Right lung (tissue), 10 donors: ENCODE measurements around the gene SEPTIN12. TPM values are rescaled to one million over a fixed set of nuclear protein-coding genes. Genes with fewer than 3 reads are reported as not detected.

Experiments used
- DNase-seq, 2 donors: peaks; one replicate each; pipeline ENCODE4 v3.0.0-alpha.2; 2013
- long read RNA-seq, 8 donors: transcript quantifications; one replicate each; lab custom pipeline, GENCODE V29; 2026
- polyA plus RNA-seq, 5 donors: library from polyadenylated mRNA; unstranded; fragments of 120-200 nt; gene quantifications; one replicate each; pipeline versions ENCODE4 v1.2.1 to v1.2.3, GENCODE V29; 2013; ENCODE audit warnings: inconsistent platforms in 1 of 5, low replicate concordance in 1 of 5; ENCODE audit not compliant: insufficient read length in 5 of 5, insufficient read depth in 1 of 5

SEPTIN12 gene
- polyA plus RNA-seq: under 1 TPM in 2 of 5 donors, not detected in 3; 0.19 to 0.38 TPM
- long read RNA-seq, donor 1: 0 reads
- long read RNA-seq, donor 2: 0 reads
- long read RNA-seq, donor 3: 0 reads
- long read RNA-seq, donor 4: 0 reads
- long read RNA-seq, donor 5: 0 reads
- long read RNA-seq, donor 6: 0 reads
- long read RNA-seq, donor 7: 0 reads
- long read RNA-seq, donor 8: 0 reads

GRCh38 chr16:4787627-4788482, at the start of gene SEPTIN12:
Gene SEPTIN12, minus strand, starts transcription at chr16:4788345. Its CDS starts 700 bp downstream, at chr16:4787645.
- no peak for DNase-seq

GRCh38 chr16:4836727-4837126, 48.6 kb upstream of the SEPTIN12 start:
- no peak for DNase-seq

GRCh38 chr16:4833584-4833983, 45.4 kb upstream of the SEPTIN12 start:
- DNase-seq: no peak

GRCh38 chr16:4832698-4833343, 44.7 kb upstream of the SEPTIN12 start:
- DNase-seq: no peak

GRCh38 chr16:4831616-4832015, 43.5 kb upstream of the SEPTIN12 start:
- no peak for DNase-seq

- no peak for DNase-seq
Measured at GRCh38 chr16:4830408-4830807, 42.3 kb upstream of the SEPTIN12 start.

- no peak for DNase-seq
Measured at GRCh38 chr16:4828567-4829321, 40.6 kb upstream of the SEPTIN12 start.

GRCh38 chr16:4826980-4827379, 38.8 kb upstream of the SEPTIN12 start:
- DNase-seq: no peak

GRCh38 chr16:4826526-4826925, 38.4 kb upstream of the SEPTIN12 start:
- DNase-seq: no peak

GRCh38 chr16:4825196-4825595, 37.1 kb upstream of the SEPTIN12 start:
- DNase-seq: no peak

GRCh38 chr16:4820652-4821051, 32.5 kb upstream of the SEPTIN12 start:
- DNase-seq: no peak

GRCh38 chr16:4814542-4815173, 26.5 kb upstream of the SEPTIN12 start:
- no peak for DNase-seq

- no peak for DNase-seq
Measured at GRCh38 chr16:4814046-4814445, 25.9 kb upstream of the SEPTIN12 start.

- DNase-seq: no peak
Measured at GRCh38 chr16:4813251-4814003, 25.3 kb upstream of the SEPTIN12 start.

- no peak for DNase-seq
Measured at GRCh38 chr16:4811773-4812172, 23.6 kb upstream of the SEPTIN12 start.

GRCh38 chr16:4811242-4811641, 23.1 kb upstream of the SEPTIN12 start:
- DNase-seq: no peak

GRCh38 chr16:4806280-4806679, 18.1 kb upstream of the SEPTIN12 start:
- no peak for DNase-seq

- no peak for DNase-seq
Measured at GRCh38 chr16:4805231-4805630, 17.1 kb upstream of the SEPTIN12 start.

GRCh38 chr16:4803898-4804762, 16.0 kb upstream of the SEPTIN12 start:
- no peak for DNase-seq

GRCh38 chr16:4803401-4803844, 15.3 kb upstream of the SEPTIN12 start:
- peak; percentile 37 to 46 for DNase-seq
